GM12878 (cell line): ENCODE measurements around the gene PRSS33.

Source experiments
- MYC ChIP-seq: IDR thresholded peaks from 2 replicates; pipeline ENCODE4 v1.6.1; 2011; ENCODE audit warnings: mild to moderate bottlenecking, low read length, moderate library complexity, inconsistent platforms; ENCODE audit not compliant: insufficient read depth, insufficient replicate concordance, insufficient read length, severe bottlenecking
- POLR2AphosphoS5 ChIP-seq: IDR thresholded peaks from 2 replicates; pipeline ENCODE4 v1.6.1; 2011; ENCODE audit warnings: mild to moderate bottlenecking, low read length, inconsistent platforms
- RELA ChIP-seq: fragments of 450-650 bp; IDR thresholded peaks from 2 replicates; pipeline ENCODE4 v1.8.0; 2014; ENCODE audit warnings: borderline replicate concordance; ENCODE audit not compliant: partially characterized antibody
- SREBF2 ChIP-seq: IDR thresholded peaks from 2 replicates; pipeline ENCODE4 v1.6.1; 2012; ENCODE audit warnings: mild to moderate bottlenecking, low read length
- TF ChIP-seq, protein P1 (sequence below), 3 experiments: IDR thresholded peaks in 2 of 3; conservative IDR thresholded peaks in 1 of 3; 2 replicates each; pipeline ENCODE4 v1.5.1; 2011; ENCODE audit warnings: low read depth in 3 of 3, low read length in 3 of 3, mild to moderate bottlenecking in 3 of 3, control low read depth in 2 of 3, moderate library complexity in 2 of 3, inconsistent platforms in 1 of 3, mixed read lengths in 1 of 3; ENCODE audit not compliant: control insufficient read depth in 2 of 3, insufficient read depth in 1 of 3; ENCODE audit errors: extremely low read depth in 1 of 3

DNA sequence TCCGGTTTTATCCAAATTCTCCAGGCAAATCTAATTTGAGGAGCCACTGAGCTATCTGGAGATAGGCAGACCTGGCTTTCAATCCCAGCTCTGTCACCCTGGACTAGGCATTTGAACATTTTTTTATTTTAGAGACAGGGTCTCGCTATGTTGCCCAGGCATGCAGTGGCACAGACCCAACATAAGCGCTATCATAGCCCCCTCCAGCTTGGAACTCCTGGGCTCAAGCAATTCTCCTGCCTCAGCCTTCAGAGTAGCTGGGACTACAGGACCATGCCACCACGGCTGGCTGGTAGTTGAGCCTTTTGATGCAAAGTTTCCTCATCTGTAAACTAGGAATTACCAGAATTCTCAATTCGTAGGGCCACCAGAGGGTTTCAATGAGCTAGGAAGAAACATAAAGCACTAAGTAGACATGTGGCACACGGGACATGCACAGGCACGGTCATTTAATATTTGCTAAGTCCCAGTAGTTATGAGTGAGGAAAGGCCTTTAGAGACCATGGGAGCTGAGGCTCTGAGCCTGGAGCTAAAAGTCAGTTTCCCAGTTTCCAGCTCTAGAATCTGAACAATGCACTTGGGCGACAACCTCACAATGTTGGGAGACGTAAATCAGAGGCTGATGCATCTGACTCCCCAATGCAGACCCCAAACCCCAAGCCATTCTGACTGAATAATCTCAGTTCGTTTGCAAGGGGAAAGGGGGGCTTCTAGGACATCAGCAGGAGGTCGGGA lies 11.4 kb downstream of the PRSS33 start:
- no peak for TF ChIP-seq MYC
- TF ChIP-seq SREBF2 = no peak
- TF ChIP-seq, protein P1, sequence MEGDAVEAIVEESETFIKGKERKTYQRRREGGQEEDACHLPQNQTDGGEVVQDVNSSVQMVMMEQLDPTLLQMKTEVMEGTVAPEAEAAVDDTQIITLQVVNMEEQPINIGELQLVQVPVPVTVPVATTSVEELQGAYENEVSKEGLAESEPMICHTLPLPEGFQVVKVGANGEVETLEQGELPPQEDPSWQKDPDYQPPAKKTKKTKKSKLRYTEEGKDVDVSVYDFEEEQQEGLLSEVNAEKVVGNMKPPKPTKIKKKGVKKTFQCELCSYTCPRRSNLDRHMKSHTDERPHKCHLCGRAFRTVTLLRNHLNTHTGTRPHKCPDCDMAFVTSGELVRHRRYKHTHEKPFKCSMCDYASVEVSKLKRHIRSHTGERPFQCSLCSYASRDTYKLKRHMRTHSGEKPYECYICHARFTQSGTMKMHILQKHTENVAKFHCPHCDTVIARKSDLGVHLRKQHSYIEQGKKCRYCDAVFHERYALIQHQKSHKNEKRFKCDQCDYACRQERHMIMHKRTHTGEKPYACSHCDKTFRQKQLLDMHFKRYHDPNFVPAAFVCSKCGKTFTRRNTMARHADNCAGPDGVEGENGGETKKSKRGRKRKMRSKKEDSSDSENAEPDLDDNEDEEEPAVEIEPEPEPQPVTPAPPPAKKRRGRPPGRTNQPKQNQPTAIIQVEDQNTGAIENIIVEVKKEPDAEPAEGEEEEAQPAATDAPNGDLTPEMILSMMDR (IDR thresholded peaks at IDR 0.05 in 2 of 3, conservative IDR thresholded peaks at IDR 0.05 in 1 of 3; ENCODE audit: control insufficient read depth in 2 of 3, extremely low read depth in 1 of 3, insufficient read depth in 1 of 3, low read depth in 3 of 3, low read length in 3 of 3) = no peak
- TF ChIP-seq POLR2AphosphoS5 = no peak
- TF ChIP-seq RELA = no peak
